GM12875 (cell line): ENCODE measurements around the gene NDUFS7.
A peak's percentile ranks its signal among the peaks of the same experiment; 100 is the strongest.

Experiments used
- H3K4me3 ChIP-seq: one replicate; pipeline ENCODE4 v1.5.1; 2011; ENCODE audit warnings: low read depth, low read length, control low read depth
- CTCF ChIP-seq: IDR thresholded peaks from 2 replicates; pipeline ENCODE4 v1.5.1; 2011; ENCODE audit warnings: low read depth, mild to moderate bottlenecking, control low read depth, inconsistent platforms, low read length, moderate library complexity, borderline replicate concordance; ENCODE audit not compliant: insufficient read depth

Gene NDUFS7

GRCh38 chr19:1399079-1399478, 15.4 kb downstream of the NDUFS7 start:
- TF ChIP-seq CTCF: no peak
- H3K4me3 ChIP-seq: no peak overlapping the region

GRCh38 chr19:1399745-1400144, 16.0 kb downstream of the NDUFS7 start:
- no peak for TF ChIP-seq CTCF
- no peak overlapping the region for H3K4me3 ChIP-seq

GRCh38 chr19:1400281-1401137, 16.8 kb downstream of the NDUFS7 start:
- no peak for TF ChIP-seq CTCF
- H3K4me3 ChIP-seq: peak overlapping the region; percentile 41

- H3K4me3 ChIP-seq: peak within 1 kb of the TSS; percentile 41
- peak; percentile 70 for TF ChIP-seq CTCF
Measured at GRCh38 chr19:1401138-1401888, 17.6 kb downstream of the NDUFS7 start, which contains the start of gene GAMT. TSS of gene GAMT (minus strand) at chr19:1401542. CDS start at chr19:1401476, 66 bp downstream.

GRCh38 chr19:1401889-1402217, 18.1 kb downstream of the NDUFS7 start:
- no peak overlapping the region for H3K4me3 ChIP-seq
- TF ChIP-seq CTCF: no peak

- TF ChIP-seq CTCF: no peak
- H3K4me3 ChIP-seq: no peak overlapping the region
Measured at GRCh38 chr19:1402411-1403070, 18.8 kb downstream of the NDUFS7 start.
